Keratinocyte (primary cell): ENCODE results near the gene BNC2. TPM values are rescaled to one million over a fixed set of nuclear protein-coding genes. Genes with fewer than 3 reads are reported as not detected.

Experiments used
- DNase-seq: peaks from one replicate; pipeline ENCODE4 v3.0.0-alpha.2; 2011; ENCODE audit warnings: low read depth, missing footprints, low spot score
- FAIRE-seq: peaks from 2 replicates; lab custom pipeline; 2011; peaks lifted over from hg19 to GRCh38; lab: Jason Lieb, UNC
- H2AFZ ChIP-seq: 2 replicates; pipeline ENCODE4 v1.6.0; 2012; ENCODE audit warnings: low read length, control low read depth, inconsistent platforms; ENCODE audit not compliant: control insufficient read depth
- H3K27ac ChIP-seq: 2 replicates; pipeline ENCODE4 v1.5.1; 2011; ENCODE audit warnings: low read length; ENCODE audit not compliant: control insufficient read depth, insufficient read depth
- H3K27me3 ChIP-seq: 3 replicates; pipeline ENCODE4 v1.6.0; 2011; ENCODE audit warnings: low read length; ENCODE audit not compliant: control insufficient read depth, insufficient read depth; ENCODE audit errors: extremely low read depth
- H3K36me3 ChIP-seq, 2 experiments: 2 replicates in 1 of 2; 3 replicates in 1 of 2; pipeline ENCODE4 v1.5.1; 2011; ENCODE audit warnings: low read length in 2 of 2, mild to moderate bottlenecking in 1 of 2; ENCODE audit not compliant: control insufficient read depth in 2 of 2, insufficient read depth in 2 of 2; ENCODE audit errors: extremely low read depth in 1 of 2
- H3K4me1 ChIP-seq: 3 replicates; pipeline ENCODE4 v1.5.1; 2011; ENCODE audit warnings: low read length; ENCODE audit not compliant: control insufficient read depth, insufficient read depth; ENCODE audit errors: extremely low read depth
- H3K4me2 ChIP-seq: 3 replicates; pipeline ENCODE4 v1.6.0; 2011; ENCODE audit warnings: low read depth, low read length; ENCODE audit not compliant: control insufficient read depth, insufficient read depth; ENCODE audit errors: extremely low read depth
- H3K4me3 ChIP-seq, 3 experiments: fragments of 200-600 bp in 1 of 3; sonication (generic) in 1 of 3; 2 replicates in 2 of 3; 3 replicates in 1 of 3; pipeline ENCODE4 v1.5.1; 2011 to 2016; ENCODE audit warnings: low read length in 3 of 3, mild to moderate bottlenecking in 3 of 3, control low read depth in 2 of 3, inconsistent platforms in 1 of 3, low read depth in 1 of 3, mixed read lengths in 1 of 3, mixed run types in 1 of 3, moderate library complexity in 1 of 3; ENCODE audit not compliant: control insufficient read depth in 2 of 3, insufficient read depth in 2 of 3; ENCODE audit errors: extremely low read depth in 1 of 3
- H3K79me2 ChIP-seq: 2 replicates; pipeline ENCODE4 v1.6.0; 2012; ENCODE audit warnings: low read length; ENCODE audit not compliant: control insufficient read depth, insufficient read depth
- H3K9ac ChIP-seq: 3 replicates; pipeline ENCODE4 v1.6.0; 2011; ENCODE audit warnings: low read length; ENCODE audit not compliant: control insufficient read depth, insufficient read depth; ENCODE audit errors: extremely low read depth
- H3K9me1 ChIP-seq: 3 replicates; pipeline ENCODE4 v1.6.0; 2011; ENCODE audit warnings: low read length; ENCODE audit not compliant: control insufficient read depth, insufficient read depth; ENCODE audit errors: extremely low read depth
- H3K9me3 ChIP-seq: 2 replicates; pipeline ENCODE4 v1.5.1; 2012; ENCODE audit warnings: low read depth, low read length; ENCODE audit not compliant: control insufficient read depth
- H4K20me1 ChIP-seq: 3 replicates; pipeline ENCODE4 v1.6.0; 2011; ENCODE audit warnings: low read length; ENCODE audit not compliant: control insufficient read depth, insufficient read depth; ENCODE audit errors: extremely low read depth
- EZH2 ChIP-seq: IDR thresholded peaks from one replicate; pipeline ENCODE4 v1.6.1; 2012; ENCODE audit warnings: inconsistent platforms, mild to moderate bottlenecking, low read length, moderate library complexity
- dilution Hi-C: fragments of 300-500 bp; cut with MboI; formaldehyde crosslinking; loops from one replicate; pipeline ENCODE4 v1.7.0; 2020; ENCODE audit warnings: low sequenced_read_pairs; ENCODE audit not compliant: extremely low pct_ligation_motif_present
- polyA plus RNA-seq, 5 experiments: library from polyadenylated mRNA; depleted of rRNA in 3 of 5; stranded (reverse) in 3 of 5; stranded (forward) in 1 of 5; unstranded in 1 of 5; fragments of >200 nt; gene quantifications; 1 replicate in 1 of 5; 2 replicates in 3 of 5; 3 replicates in 1 of 5; pipeline versions ENCODE4 v1.2.1 to v1.2.3, GENCODE V29; 2011 to 2012; ENCODE audit warnings: missing spikeins in 2 of 5, low read depth in 1 of 5, low replicate concordance in 1 of 5
- TF ChIP-seq, protein P1 (sequence below), 3 experiments: IDR thresholded peaks in 1 of 3; conservative IDR thresholded peaks in 1 of 3; optimal IDR thresholded peaks in 1 of 3; 2 replicates in 2 of 3; 3 replicates in 1 of 3; pipeline versions ENCODE3 to v1.5.1; 2011; ENCODE audit warnings: low read length in 3 of 3, mild to moderate bottlenecking in 3 of 3, moderate library complexity in 2 of 3, control low read depth in 1 of 3, inconsistent platforms in 1 of 3; ENCODE audit not compliant: insufficient read depth in 2 of 3; ENCODE audit errors: extremely low read depth in 1 of 3

BNC2 gene
- polyA plus RNA-seq, 1 donor (not counting 4 experiments of a cell fraction or from before 2014, with no cell fraction given), result 1.1 TPM

DNA sequence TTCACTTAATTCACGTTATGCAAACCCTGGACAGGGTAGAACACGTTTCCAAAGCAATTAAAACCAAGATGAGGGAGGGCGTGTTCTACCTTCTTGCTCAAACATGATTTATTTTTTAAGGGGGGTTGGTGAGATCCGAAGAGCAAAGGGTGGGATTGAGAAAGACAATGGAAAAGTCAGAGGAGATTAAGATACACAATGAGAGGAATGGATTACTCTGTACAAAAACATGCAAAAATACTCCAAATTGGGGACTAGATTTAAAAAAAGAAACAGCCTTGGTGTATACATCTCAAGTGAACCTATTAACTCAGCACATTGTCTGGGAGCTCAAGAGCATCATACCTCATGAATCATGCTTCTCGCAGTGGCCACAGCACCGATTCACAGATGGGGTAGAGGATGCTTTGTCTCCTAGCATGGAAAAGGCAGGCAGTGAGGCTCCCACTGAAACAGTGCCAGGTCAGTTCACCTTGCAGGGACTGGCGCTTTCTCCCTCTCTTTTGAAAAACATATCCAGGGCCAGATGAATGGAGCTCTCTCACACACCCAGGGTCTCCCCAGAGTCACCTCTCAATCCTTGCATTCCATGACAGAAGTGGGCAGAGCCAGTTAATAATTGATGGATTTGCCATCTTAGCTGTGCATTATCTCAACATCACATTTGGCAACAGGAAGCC is 459.7 kb downstream of the BNC2 start:
- Histone ChIP-seq H3K9me3 (no peaks in the 10 kb centered on the region), H2AFZ (no peak overlapping the region), H3K27ac (no peak overlapping the region), H3K4me2 (peak overlapping the region; percentile 61), H3K9me1 (no peaks in the 10 kb centered on the region), H3K9ac (no peak overlapping the region), H3K79me2 (no peaks in the 10 kb centered on the region), H3K4me1 (peaks cover 13% of the 10 kb centered on the region), H4K20me1 (no peaks in the 10 kb centered on the region), H3K4me3 (peak overlapping the region in 1 of 3 experiments; percentile 3), H3K27me3 (no peaks in the 10 kb centered on the region), H3K36me3 (no peaks in the 10 kb centered on the region)
- FAIRE-seq (peak; percentile 89), DNase-seq (no peak)
- dilution Hi-C loops, result no loop called here
- TF ChIP-seq, protein P1, sequence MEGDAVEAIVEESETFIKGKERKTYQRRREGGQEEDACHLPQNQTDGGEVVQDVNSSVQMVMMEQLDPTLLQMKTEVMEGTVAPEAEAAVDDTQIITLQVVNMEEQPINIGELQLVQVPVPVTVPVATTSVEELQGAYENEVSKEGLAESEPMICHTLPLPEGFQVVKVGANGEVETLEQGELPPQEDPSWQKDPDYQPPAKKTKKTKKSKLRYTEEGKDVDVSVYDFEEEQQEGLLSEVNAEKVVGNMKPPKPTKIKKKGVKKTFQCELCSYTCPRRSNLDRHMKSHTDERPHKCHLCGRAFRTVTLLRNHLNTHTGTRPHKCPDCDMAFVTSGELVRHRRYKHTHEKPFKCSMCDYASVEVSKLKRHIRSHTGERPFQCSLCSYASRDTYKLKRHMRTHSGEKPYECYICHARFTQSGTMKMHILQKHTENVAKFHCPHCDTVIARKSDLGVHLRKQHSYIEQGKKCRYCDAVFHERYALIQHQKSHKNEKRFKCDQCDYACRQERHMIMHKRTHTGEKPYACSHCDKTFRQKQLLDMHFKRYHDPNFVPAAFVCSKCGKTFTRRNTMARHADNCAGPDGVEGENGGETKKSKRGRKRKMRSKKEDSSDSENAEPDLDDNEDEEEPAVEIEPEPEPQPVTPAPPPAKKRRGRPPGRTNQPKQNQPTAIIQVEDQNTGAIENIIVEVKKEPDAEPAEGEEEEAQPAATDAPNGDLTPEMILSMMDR (optimal IDR thresholded peaks at IDR 0.05 in 1 of 3, IDR thresholded peaks at IDR 0.05 in 1 of 3, conservative IDR thresholded peaks at IDR 0.05 in 1 of 3; ENCODE audit: extremely low read depth in 1 of 3, insufficient read depth in 2 of 3, low read length in 3 of 3), result no peak
- TF ChIP-seq EZH2, result no peak

DNA sequence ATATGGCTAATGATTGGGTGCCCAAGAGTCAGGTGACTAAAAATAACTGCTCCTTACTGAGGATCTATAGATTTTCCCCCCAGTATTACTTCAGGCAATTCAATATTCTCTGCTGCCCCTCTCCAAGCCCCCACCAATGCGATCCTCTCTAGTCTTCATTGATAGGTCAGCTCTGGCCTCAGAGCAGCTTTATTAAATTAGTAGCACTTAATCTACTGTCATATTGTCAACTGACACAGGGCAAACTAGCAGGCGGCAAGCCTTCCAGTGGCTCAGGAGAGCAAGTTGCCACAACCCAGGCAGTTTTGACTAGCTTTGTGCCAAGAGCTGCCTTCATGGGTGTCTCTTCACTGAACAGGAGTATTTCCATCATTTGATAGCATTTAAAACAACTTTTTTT is 462.9 kb downstream of the BNC2 start:
- Histone ChIP-seq H3K9me1 (no peaks in the 10 kb centered on the region), H3K79me2 (no peaks in the 10 kb centered on the region), H3K27ac (no peak overlapping the region), H2AFZ (no peak overlapping the region), H4K20me1 (no peaks in the 10 kb centered on the region), H3K4me3 (no peak overlapping the region), H3K4me1 (peaks cover 13% of the 10 kb centered on the region), H3K9ac (no peak overlapping the region), H3K36me3 (no peaks in the 10 kb centered on the region), H3K27me3 (no peaks in the 10 kb centered on the region), H3K9me3 (no peaks in the 10 kb centered on the region), H3K4me2 (no peak overlapping the region)
- FAIRE-seq (no peak), DNase-seq (no peak)
- TF ChIP-seq, protein P1 (optimal IDR thresholded peaks at IDR 0.05 in 1 of 3, IDR thresholded peaks at IDR 0.05 in 1 of 3, conservative IDR thresholded peaks at IDR 0.05 in 1 of 3; ENCODE audit: extremely low read depth in 1 of 3, insufficient read depth in 2 of 3, low read length in 3 of 3), result no peak
- TF ChIP-seq EZH2, result no peak
- dilution Hi-C loops, result no loop called here
